ENCODE data around the gene RAD23B. TPM values are rescaled to one million over a fixed set of nuclear protein-coding genes. Genes with fewer than 3 reads are reported as not detected.

RAD23B gene
- total and polyA plus RNA-seq, 2 of the 13 experiments (the other 11 are each of a cell fraction or from before 2014, with no cell fraction given): 133 to 156 TPM

- TF ChIP-seq SRY (CRISPR knock-in tag; IDR thresholded peaks at IDR 0.05): peak; percentile 84; the same call in 1 of the 2 replicates
- no peak for TF ChIP-seq KLF9 (CRISPR knock-in tag; IDR thresholded peaks at IDR 0.05; ENCODE audit: low read depth)
- 0 out of 2 replicates have a peak, but pooled peaks have one; percentile 40 for TF ChIP-seq ZSCAN20 (CRISPR knock-in tag; IDR thresholded peaks at IDR 0.05; ENCODE audit: borderline replicate concordance)
- TF ChIP-seq ADNP (CRISPR knock-in tag; IDR thresholded peaks at IDR 0.05): no peak
- TF ChIP-seq GMEB2 (CRISPR knock-in tag; IDR thresholded peaks at IDR 0.05; ENCODE audit: low read depth): peak; percentile 41; the same call in 1 of the 2 replicates
- peak; percentile 51; the same call in 1 of the 2 replicates for TF ChIP-seq ZNF724P (CRISPR knock-in tag; IDR thresholded peaks at IDR 0.05; ENCODE audit: borderline replicate concordance)
- TF ChIP-seq FOXK1 (CRISPR knock-in tag; IDR thresholded peaks at IDR 0.05; ENCODE audit: borderline replicate concordance, low read depth): peak; percentile 44; the same call in 1 of the 2 replicates
- TF ChIP-seq ZNF432 (CRISPR knock-in tag; IDR thresholded peaks at IDR 0.05; ENCODE audit: borderline replicate concordance): no peak
- peak; percentile 24; the same call in 1 of the 2 replicates for TF ChIP-seq ZNF232 (CRISPR knock-in tag; IDR thresholded peaks at IDR 0.05; ENCODE audit: borderline replicate concordance)
- 0 out of 2 replicates have a peak, but pooled peaks have one; percentile 53 for TF ChIP-seq ATF2 (CRISPR knock-in tag; IDR thresholded peaks at IDR 0.05)
- TF ChIP-seq, protein P1, sequence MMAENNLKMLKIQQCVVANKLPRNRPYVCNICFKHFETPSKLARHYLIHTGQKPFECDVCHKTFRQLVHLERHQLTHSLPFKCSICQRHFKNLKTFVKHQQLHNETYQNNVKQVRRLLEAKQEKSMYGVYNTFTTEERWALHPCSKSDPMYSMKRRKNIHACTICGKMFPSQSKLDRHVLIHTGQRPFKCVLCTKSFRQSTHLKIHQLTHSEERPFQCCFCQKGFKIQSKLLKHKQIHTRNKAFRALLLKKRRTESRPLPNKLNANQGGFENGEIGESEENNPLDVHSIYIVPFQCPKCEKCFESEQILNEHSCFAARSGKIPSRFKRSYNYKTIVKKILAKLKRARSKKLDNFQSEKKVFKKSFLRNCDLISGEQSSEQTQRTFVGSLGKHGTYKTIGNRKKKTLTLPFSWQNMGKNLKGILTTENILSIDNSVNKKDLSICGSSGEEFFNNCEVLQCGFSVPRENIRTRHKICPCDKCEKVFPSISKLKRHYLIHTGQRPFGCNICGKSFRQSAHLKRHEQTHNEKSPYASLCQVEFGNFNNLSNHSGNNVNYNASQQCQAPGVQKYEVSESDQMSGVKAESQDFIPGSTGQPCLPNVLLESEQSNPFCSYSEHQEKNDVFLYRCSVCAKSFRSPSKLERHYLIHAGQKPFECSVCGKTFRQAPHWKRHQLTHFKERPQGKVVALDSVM (CRISPR knock-in tag; IDR thresholded peaks at IDR 0.05): peak; percentile 43; the same call in 1 of the 2 replicates
- no peak for TF ChIP-seq ZNF24 (IDR thresholded peaks at IDR 0.05)
- peak; percentile 49; the same call in 1 of the 2 replicates for TF ChIP-seq ZBTB26 (CRISPR knock-in tag; IDR thresholded peaks at IDR 0.05; ENCODE audit: borderline replicate concordance)
- TF ChIP-seq ZMYM2 (CRISPR knock-in tag; IDR thresholded peaks at IDR 0.05): no peak
- no peak; the same call in 1 of the 2 replicates for TF ChIP-seq ZIK1 (CRISPR knock-in tag; IDR thresholded peaks at IDR 0.05; ENCODE audit: borderline replicate concordance, low read depth)
- no peak for TF ChIP-seq ZNF282 (IDR thresholded peaks at IDR 0.05; ENCODE audit: partially characterized antibody)
- TF ChIP-seq TFAP4 (IDR thresholded peaks at IDR 0.05; ENCODE audit: borderline replicate concordance, low read depth): peak; percentile 33; the same call in 1 of the 2 replicates
- TF ChIP-seq, protein P2, sequence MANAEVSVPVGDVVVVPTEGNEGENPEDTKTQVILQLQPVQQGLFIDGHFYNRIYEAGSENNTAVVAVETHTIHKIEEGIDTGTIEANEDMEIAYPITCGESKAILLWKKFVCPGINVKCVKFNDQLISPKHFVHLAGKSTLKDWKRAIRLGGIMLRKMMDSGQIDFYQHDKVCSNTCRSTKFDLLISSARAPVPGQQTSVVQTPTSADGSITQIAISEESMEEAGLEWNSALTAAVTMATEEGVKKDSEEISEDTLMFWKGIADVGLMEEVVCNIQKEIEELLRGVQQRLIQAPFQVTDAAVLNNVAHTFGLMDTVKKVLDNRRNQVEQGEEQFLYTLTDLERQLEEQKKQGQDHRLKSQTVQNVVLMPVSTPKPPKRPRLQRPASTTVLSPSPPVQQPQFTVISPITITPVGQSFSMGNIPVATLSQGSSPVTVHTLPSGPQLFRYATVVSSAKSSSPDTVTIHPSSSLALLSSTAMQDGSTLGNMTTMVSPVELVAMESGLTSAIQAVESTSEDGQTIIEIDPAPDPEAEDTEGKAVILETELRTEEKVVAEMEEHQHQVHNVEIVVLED (CRISPR knock-in tag; IDR thresholded peaks at IDR 0.05; ENCODE audit: borderline replicate concordance): peak; percentile 81
Measured at GRCh38 chr9:107282759-107283622, at the start of gene RAD23B (continued).

Measured in HepG2 (cell line).